Measurements from ENCODE around the gene RASSF1. TPM values are rescaled to one million over a fixed set of nuclear protein-coding genes. Genes with fewer than 3 reads are reported as not detected.

Gene RASSF1
- polyA plus RNA-seq, 1 donor from 2014 or later = 51.4 TPM

GRCh38 chr3:50355829-50356552 lies 15.4 kb upstream of the RASSF1 start:
- peaks cover 38% of the 10 kb centered on the region for H3K79me2 ChIP-seq (replicated peaks; ENCODE audit: insufficient read depth, low read length)
- H4K20me1 ChIP-seq (ENCODE audit: insufficient read depth) = peaks cover 9% of the 10 kb centered on the region
- H3K27ac ChIP-seq (ENCODE audit: low read length) = no peak overlapping the region

DNA sequence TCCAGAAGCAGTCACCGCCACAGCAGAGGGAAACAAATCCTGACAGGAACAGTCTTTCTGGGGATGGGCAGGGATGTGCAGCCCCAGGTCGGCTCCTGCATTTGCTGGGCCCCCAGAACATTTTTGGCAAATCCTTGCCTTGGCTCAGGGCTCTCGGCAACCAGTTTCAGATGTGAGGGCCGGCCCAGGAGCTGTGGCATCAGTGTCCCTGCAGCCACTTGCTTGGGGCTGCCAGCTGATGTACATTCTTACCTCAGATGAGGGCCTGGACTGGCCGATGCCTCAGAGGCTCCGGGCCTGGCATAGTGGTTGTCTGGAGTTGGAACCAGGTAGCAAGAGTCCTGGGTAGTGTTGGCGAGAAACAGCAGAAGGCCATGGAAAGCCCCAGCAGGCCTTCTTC lies 14.2 kb upstream of the RASSF1 start:
- no peaks in the 10 kb centered on the region for H3K36me3 ChIP-seq (ENCODE audit: insufficient read depth, low read length)
- no peak overlapping the region for H2AFZ ChIP-seq (ENCODE audit: low read depth, low read length)
- no peaks in the 10 kb centered on the region for H3K27me3 ChIP-seq (ENCODE audit: insufficient read depth, low read depth, low read length)
- H3K4me2 ChIP-seq (ENCODE audit: low read length) = no peak overlapping the region
- no peak overlapping the region for H3K4me3 ChIP-seq (ENCODE audit: low read length)
- H3K79me2 ChIP-seq (replicated peaks; ENCODE audit: insufficient read depth, low read length) = peaks cover 41% of the 10 kb centered on the region
- H3K9me2 ChIP-seq (ENCODE audit: insufficient read depth, low read length) = no peaks in the 10 kb centered on the region
- no peak overlapping the region for H3K27ac ChIP-seq (ENCODE audit: low read length)
- H3F3A ChIP-seq (ENCODE audit: insufficient read depth, low read length, poor library complexity, severe bottlenecking) = no peaks in the 10 kb centered on the region
- H3K9me3 ChIP-seq (ENCODE audit: low read length) = no peaks in the 10 kb centered on the region
- TF ChIP-seq POLR2AphosphoS5 (IDR thresholded peaks at IDR 0.05) = no peak
- TF ChIP-seq, protein P1, sequence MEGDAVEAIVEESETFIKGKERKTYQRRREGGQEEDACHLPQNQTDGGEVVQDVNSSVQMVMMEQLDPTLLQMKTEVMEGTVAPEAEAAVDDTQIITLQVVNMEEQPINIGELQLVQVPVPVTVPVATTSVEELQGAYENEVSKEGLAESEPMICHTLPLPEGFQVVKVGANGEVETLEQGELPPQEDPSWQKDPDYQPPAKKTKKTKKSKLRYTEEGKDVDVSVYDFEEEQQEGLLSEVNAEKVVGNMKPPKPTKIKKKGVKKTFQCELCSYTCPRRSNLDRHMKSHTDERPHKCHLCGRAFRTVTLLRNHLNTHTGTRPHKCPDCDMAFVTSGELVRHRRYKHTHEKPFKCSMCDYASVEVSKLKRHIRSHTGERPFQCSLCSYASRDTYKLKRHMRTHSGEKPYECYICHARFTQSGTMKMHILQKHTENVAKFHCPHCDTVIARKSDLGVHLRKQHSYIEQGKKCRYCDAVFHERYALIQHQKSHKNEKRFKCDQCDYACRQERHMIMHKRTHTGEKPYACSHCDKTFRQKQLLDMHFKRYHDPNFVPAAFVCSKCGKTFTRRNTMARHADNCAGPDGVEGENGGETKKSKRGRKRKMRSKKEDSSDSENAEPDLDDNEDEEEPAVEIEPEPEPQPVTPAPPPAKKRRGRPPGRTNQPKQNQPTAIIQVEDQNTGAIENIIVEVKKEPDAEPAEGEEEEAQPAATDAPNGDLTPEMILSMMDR (IDR thresholded peaks at IDR 0.05; ENCODE audit: poor library complexity, severe bottlenecking) = no peak
- no peak for TF ChIP-seq EP300 (conservative IDR thresholded peaks at IDR 0.05; ENCODE audit: poor library complexity, severe bottlenecking)
- TF ChIP-seq SMC3 (conservative IDR thresholded peaks at IDR 0.05; ENCODE audit: poor library complexity) = no peak
- no peak for TF ChIP-seq REST (IDR thresholded peaks at IDR 0.05; ENCODE audit: borderline replicate concordance)
- TF ChIP-seq EZH2 (IDR thresholded peaks at IDR 0.05; ENCODE audit: borderline replicate concordance, insufficient read depth, low read length, poor library complexity, severe bottlenecking) = no peak
- TF ChIP-seq RAD21 (conservative IDR thresholded peaks at IDR 0.05) = no peak
- TF ChIP-seq TAF1 (IDR thresholded peaks at IDR 0.05; ENCODE audit: low read depth) = no peak
- TF ChIP-seq MXI1 (conservative IDR thresholded peaks at IDR 0.05; ENCODE audit: poor library complexity, severe bottlenecking) = no peak
- no peak overlapping the region for H3K9ac ChIP-seq (ENCODE audit: low read length)
- H4K20me1 ChIP-seq (ENCODE audit: insufficient read depth) = peaks cover 9% of the 10 kb centered on the region

More at GRCh38 chr3:50355829-50356552, 15.4 kb upstream of the RASSF1 start:
- peak overlapping the region; percentile 94 for H3K4me3 ChIP-seq (ENCODE audit: low read length)
- TF ChIP-seq MXI1 (conservative IDR thresholded peaks at IDR 0.05; ENCODE audit: poor library complexity, severe bottlenecking) (no peak), RAD21 (conservative IDR thresholded peaks at IDR 0.05) (peak; percentile 30), SMC3 (conservative IDR thresholded peaks at IDR 0.05; ENCODE audit: poor library complexity) (peak; percentile 43)
- H2AFZ ChIP-seq (ENCODE audit: low read depth, low read length) = no peak overlapping the region
- peak overlapping the region; percentile 21 for H3K9ac ChIP-seq (ENCODE audit: low read length)
- H3K9me2 ChIP-seq (ENCODE audit: insufficient read depth, low read length) = no peaks in the 10 kb centered on the region
- peak overlapping the region; percentile 73 for H3K4me2 ChIP-seq (ENCODE audit: low read length)
- H3K9me3 ChIP-seq (ENCODE audit: low read length) = no peaks in the 10 kb centered on the region
- no peaks in the 10 kb centered on the region for H3K36me3 ChIP-seq (ENCODE audit: insufficient read depth, low read length)
- no peaks in the 10 kb centered on the region for H3F3A ChIP-seq (ENCODE audit: insufficient read depth, low read length, poor library complexity, severe bottlenecking)
- H3K27me3 ChIP-seq (ENCODE audit: insufficient read depth, low read depth, low read length) = no peaks in the 10 kb centered on the region
